Progenitor cell of endocrine pancreas (in vitro differentiated cells): ENCODE measurements around the gene HOXA4. TPM values are rescaled to one million over a fixed set of nuclear protein-coding genes. Genes with fewer than 3 reads are reported as not detected.

Experiments
- DNase-seq: peaks from one replicate; pipeline ENCODE4 v3.0.0; 2021; ENCODE audit warnings: low spot score; ENCODE audit not compliant: unreplicated experiment
- H3K27ac Mint-ChIP-seq: 2 replicates; pipeline ENCODE4 v1.8.0; 2021; ENCODE audit warnings: mild to moderate bottlenecking, moderate library complexity, mixed read lengths
- H3K27me3 Mint-ChIP-seq: 2 replicates; pipeline ENCODE4 v1.8.0; 2021; ENCODE audit warnings: mixed read lengths
- H3K36me3 Mint-ChIP-seq: 2 replicates; pipeline ENCODE4 v1.8.0; 2022; ENCODE audit warnings: mixed read lengths; ENCODE audit not compliant: insufficient read depth
- H3K4me1 Mint-ChIP-seq: 2 replicates; pipeline ENCODE4 v1.8.0; 2021; ENCODE audit warnings: low read depth, mixed read lengths
- H3K4me3 Mint-ChIP-seq: 2 replicates; pipeline ENCODE4 v1.8.0; 2021; ENCODE audit warnings: low read depth, mild to moderate bottlenecking, moderate library complexity, mixed read lengths
- H3K9me3 Mint-ChIP-seq: 2 replicates; pipeline ENCODE4 v1.8.0; 2021; ENCODE audit warnings: low read depth, mixed read lengths
- CTCF ChIP-seq: fragments of 200-600 bp; sonication (generic); IDR thresholded peaks from one replicate; pipeline ENCODE4 v1.5.0; 2021; ENCODE audit warnings: antibody characterized with exemption, mild to moderate bottlenecking; ENCODE audit not compliant: unreplicated experiment
- total RNA-seq: library from RNA; stranded (reverse); gene quantifications from 2 replicates; pipeline ENCODE4 v1.2.1, GENCODE V29; 2021

HOXA4 gene
- total RNA-seq, 1 donor from 2014 or later = 13.7 TPM

DNA sequence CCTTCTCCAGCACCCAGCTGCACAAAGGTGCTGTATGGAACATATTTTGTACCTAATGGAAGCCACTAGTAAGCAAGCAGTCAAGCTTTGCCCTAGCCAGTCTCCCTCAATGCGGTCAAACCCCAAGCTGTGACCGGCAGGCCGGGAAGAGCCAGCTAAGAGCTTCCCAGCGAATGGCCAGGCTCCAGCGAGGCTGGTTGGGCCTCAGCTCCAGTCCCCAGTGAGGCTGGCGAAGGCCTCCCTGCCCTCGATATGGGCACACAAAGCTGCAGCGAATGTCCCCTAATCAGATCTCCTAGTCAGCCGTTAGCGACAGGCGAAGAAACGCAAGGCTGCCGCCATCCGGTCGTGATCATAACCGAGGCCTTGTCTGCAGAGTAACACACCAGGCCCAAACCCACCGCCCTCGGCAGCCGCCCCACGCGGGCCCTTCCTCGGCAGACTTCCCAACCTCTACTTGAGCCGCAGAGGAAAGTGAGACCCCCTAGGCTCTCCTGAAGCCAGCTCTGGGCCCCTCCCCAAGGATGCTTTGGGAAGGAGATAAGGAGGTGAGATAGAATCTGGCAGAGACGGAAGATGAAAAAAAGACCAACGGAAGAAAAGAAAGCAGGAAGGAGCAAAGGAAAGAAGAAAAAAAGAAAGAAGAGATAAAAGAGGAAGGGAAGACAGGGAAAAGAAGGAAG is 37.8 kb upstream of the HOXA4 start:
- Mint-ChIP-seq H3K36me3 (no peaks in the 10 kb centered on the region), H3K4me3 (no peak overlapping the region), H3K4me1 (peaks cover 4% of the 10 kb centered on the region), H3K27ac (no peak overlapping the region), H3K9me3 (no peaks in the 10 kb centered on the region), H3K27me3 (peaks cover 86% of the 10 kb centered on the region)
- DNase-seq = no peak
- TF ChIP-seq CTCF = no peak

DNA sequence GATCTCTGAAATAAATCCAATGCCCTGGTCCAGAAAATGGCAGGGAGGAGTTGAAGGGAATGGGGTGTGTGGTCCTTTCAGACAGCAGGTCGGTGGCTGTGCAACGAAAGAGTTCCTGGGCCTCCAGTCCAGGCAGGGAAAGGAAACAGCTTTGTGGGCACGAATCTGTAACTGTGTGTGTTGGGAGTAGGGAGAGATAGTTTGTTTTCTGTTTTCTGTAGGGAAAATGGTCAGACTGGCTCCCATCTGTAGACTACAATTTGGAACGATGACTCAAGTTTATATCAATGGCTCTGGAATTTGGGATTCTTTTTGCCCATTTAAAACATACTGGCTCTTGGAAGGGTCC is 37.3 kb upstream of the HOXA4 start:
- no peak for TF ChIP-seq CTCF
- DNase-seq = no peak
- peaks cover 4% of the 10 kb centered on the region for H3K4me1 Mint-ChIP-seq
- H3K9me3 Mint-ChIP-seq = no peaks in the 10 kb centered on the region
- no peak overlapping the region for H3K4me3 Mint-ChIP-seq
- H3K36me3 Mint-ChIP-seq = no peaks in the 10 kb centered on the region
- H3K27ac Mint-ChIP-seq = no peak overlapping the region
- H3K27me3 Mint-ChIP-seq = peaks cover 89% of the 10 kb centered on the region

- Mint-ChIP-seq H3K9me3 (no peaks in the 10 kb centered on the region), H3K27me3 (peaks cover 91% of the 10 kb centered on the region), H3K4me1 (peaks cover 2% of the 10 kb centered on the region), H3K36me3 (no peaks in the 10 kb centered on the region), H3K27ac (no peak overlapping the region), H3K4me3 (no peak overlapping the region)
- no peak for DNase-seq
- no peak for TF ChIP-seq CTCF
Observed at GRCh38 chr7:27166531-27167505, 36.3 kb upstream of the HOXA4 start.

GRCh38 chr7:27165996-27166530 is 35.5 kb upstream of the HOXA4 start:
- Mint-ChIP-seq H3K27me3 (peaks cover 88% of the 10 kb centered on the region), H3K36me3 (no peaks in the 10 kb centered on the region), H3K4me1 (peaks cover 3% of the 10 kb centered on the region), H3K9me3 (no peaks in the 10 kb centered on the region), H3K27ac (no peak overlapping the region), H3K4me3 (no peak overlapping the region)
- TF ChIP-seq CTCF = no peak
- no peak for DNase-seq
